Lower leg skin (tissue), 4 donors: ENCODE results near the gene TRNT1. TPM values are rescaled to one million over a fixed set of nuclear protein-coding genes. Genes with fewer than 3 reads are reported as not detected.

Experiments
- DNase-seq, 2 donors: peaks; one replicate each; pipeline ENCODE4 v3.0.0-alpha.2; 2019; ENCODE audit warnings: low spot score in 2 of 2
- H3K4me3 ChIP-seq: fragments of 200-600 bp; sonication (generic); 2 replicates; pipeline ENCODE4 v1.5.1; 2017; ENCODE audit warnings: mild to moderate bottlenecking, low read depth; ENCODE audit not compliant: poor library complexity, severe bottlenecking
- POLR2A ChIP-seq, 2 donors: fragments of 450-650 bp; IDR thresholded peaks; one replicate each; pipeline ENCODE4 v1.6.1; 2016 to 2017; ENCODE audit warnings: antibody characterized with exemption in 2 of 2, mild to moderate bottlenecking in 1 of 2, moderate library complexity in 1 of 2
- WGBS, 2 donors: methylation state at CpG; one replicate each; pipeline ENCODE4 v1.1.5; 2018; 5-methylcytosine and 5-hydroxymethylcytosine counted together
- intact Hi-C: fragments of 100-400 bp; cut with DNase I; formaldehyde crosslinking; loops from one replicate; pipeline ENCODE4 v1.15.0; 2023; ENCODE audit warnings: low total_unique reads
- total RNA-seq, 4 donors: library from RNA; depleted of rRNA; stranded (reverse); fragments of >200 nt; gene quantifications; one replicate each; pipeline ENCODE4 v1.1.0, GENCODE V29; 2016
- TF ChIP-seq, protein P1 (sequence below), 3 donors: fragments of 450-650 bp; IDR thresholded peaks; one replicate each; pipeline ENCODE4 v1.5.1; 2016; ENCODE audit warnings: antibody characterized with exemption in 3 of 3, mild to moderate bottlenecking in 3 of 3, moderate library complexity in 2 of 3

Gene TRNT1
- total RNA-seq, 4 donors from 2014 or later: 5.9 to 14.5 (median 7.8) TPM

DNA sequence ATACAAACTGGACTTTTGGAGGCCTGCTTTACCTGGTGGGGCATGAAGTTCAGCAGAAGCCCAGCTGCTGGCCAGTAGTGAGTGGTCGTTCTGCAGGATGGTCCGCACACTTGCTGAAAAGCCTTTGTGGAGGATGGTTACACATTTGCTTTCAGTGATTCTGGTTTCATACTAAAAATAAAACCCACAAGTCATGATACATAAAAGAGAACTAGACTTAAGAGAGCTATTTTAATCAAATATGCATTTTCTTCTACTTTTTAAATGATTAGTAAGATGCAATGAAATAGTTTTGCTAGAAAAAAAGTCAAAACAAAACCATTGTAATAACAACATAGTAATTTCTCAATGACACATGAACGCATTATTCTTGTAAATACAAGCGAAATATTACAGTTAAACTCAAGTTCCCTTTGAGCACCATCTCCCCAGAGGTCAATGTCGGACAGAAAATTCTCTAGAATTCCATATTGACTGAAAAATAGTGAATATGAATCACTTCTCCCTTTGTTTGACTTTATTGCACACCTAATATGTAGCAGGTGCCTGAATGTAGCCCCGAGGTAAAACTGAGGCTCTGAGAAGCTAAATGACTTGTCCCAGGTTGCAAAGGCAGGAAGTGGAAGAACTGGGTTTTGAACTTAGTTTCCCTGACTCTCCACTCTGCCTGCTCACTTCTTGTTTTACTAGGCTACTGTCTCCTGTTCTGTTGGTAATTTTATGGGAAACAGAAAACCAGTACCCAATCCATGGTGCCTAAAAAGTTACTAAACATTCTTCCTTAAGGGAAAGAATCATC lies 24.9 kb upstream of the TRNT1 start:
- no peak for DNase-seq
- H3K4me3 ChIP-seq: no peak overlapping the region
- intact Hi-C loops: no loop called here
- TF ChIP-seq POLR2A (IDR thresholded peaks at IDR 0.05): no peak
- TF ChIP-seq, protein P1, sequence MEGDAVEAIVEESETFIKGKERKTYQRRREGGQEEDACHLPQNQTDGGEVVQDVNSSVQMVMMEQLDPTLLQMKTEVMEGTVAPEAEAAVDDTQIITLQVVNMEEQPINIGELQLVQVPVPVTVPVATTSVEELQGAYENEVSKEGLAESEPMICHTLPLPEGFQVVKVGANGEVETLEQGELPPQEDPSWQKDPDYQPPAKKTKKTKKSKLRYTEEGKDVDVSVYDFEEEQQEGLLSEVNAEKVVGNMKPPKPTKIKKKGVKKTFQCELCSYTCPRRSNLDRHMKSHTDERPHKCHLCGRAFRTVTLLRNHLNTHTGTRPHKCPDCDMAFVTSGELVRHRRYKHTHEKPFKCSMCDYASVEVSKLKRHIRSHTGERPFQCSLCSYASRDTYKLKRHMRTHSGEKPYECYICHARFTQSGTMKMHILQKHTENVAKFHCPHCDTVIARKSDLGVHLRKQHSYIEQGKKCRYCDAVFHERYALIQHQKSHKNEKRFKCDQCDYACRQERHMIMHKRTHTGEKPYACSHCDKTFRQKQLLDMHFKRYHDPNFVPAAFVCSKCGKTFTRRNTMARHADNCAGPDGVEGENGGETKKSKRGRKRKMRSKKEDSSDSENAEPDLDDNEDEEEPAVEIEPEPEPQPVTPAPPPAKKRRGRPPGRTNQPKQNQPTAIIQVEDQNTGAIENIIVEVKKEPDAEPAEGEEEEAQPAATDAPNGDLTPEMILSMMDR (IDR thresholded peaks at IDR 0.05): no peak
- 78 to 88% methylated on average over 6 of the region's 6 CpGs for WGBS, 2 donors

GRCh38 chr3:3102751-3103150 lies 24.0 kb upstream of the TRNT1 start:
- WGBS, 2 donors: 86 to 87% methylated on average over 6 of the region's 6 CpGs
- TF ChIP-seq, protein P1 (IDR thresholded peaks at IDR 0.05): no peak
- TF ChIP-seq POLR2A (IDR thresholded peaks at IDR 0.05): no peak
- intact Hi-C loops: no loop called here
- no peak for DNase-seq
- H3K4me3 ChIP-seq: no peak overlapping the region

DNA sequence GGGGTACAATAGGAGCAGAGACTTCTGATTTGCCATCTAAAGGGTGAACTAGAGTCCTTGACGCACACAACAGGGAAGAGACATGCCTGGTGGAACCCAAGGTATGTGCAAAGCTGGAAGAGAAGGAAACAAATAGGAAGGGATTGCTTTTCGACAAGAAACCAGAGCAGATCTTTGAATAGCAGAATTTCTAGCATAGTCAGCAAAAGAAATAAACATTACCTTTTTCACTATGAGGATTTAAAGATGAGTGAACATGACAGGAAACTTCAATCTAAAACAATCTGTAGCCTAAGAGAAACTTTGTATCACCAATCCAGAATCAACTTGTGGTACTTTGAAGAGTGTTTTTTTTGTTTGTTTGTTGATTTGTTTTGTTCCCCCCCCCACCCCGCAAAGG lies 21.5 kb upstream of the TRNT1 start:
- H3K4me3 ChIP-seq: no peak overlapping the region
- 89 to 93% methylated on average over 3 of the region's 3 CpGs for WGBS, 2 donors
- DNase-seq: no peak

DNA sequence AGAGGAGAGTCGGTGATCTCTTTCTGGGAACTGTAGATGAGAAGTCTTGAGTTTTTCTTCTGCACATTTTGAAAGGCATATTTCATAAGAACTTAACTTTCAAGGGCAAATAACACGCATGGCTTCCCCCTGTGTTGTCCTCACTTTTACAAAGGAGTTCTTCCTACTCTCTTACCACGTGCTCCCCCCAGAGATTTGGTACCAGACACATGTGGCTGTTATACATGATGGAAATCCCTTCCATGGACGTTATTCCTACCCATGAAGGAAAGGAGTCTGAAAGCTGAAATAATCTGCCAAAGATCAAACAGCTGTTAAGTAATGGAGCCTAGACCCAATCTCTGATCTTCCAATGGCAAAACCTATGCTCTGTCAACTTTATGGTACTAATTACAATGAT lies 20.9 kb upstream of the TRNT1 start:
- DNase-seq: no peak
- TF ChIP-seq, protein P1 (IDR thresholded peaks at IDR 0.05): no peak
- no peak for TF ChIP-seq POLR2A (IDR thresholded peaks at IDR 0.05)
- no peak overlapping the region for H3K4me3 ChIP-seq
- WGBS, 2 donors: 49 to 53% methylated on average over 4 of the region's 4 CpGs
- intact Hi-C loops: no loop called here

More for the DNA sequence above, 21.5 kb upstream of the TRNT1 start:
- intact Hi-C loops: no loop called here
- TF ChIP-seq, protein P1 (IDR thresholded peaks at IDR 0.05): no peak

DNA sequence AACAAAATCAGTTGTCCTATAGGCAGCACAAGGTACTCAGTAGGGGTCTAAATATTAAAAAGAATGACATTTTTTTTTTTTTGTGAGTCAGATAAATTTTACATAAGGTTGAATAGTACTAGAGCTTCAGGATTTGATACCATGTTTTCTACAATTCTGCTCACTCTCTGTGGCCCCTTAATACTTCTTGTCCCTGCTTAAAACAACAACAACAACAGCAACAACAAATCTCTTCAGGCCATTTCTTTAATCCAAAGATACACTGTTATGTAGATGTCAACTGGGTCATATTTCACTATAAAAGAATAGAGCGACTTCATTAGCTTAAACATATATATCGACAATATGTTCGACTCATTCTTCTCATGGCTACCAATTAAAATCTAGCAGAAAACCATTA lies 19.6 kb upstream of the TRNT1 start:
- DNase-seq: no peak
- TF ChIP-seq, protein P1 (IDR thresholded peaks at IDR 0.05): no peak
- no peak for TF ChIP-seq POLR2A (IDR thresholded peaks at IDR 0.05)
- 94 to 97% methylated on average over 3 of the region's 3 CpGs for WGBS, 2 donors
- intact Hi-C loops: no loop called here
- H3K4me3 ChIP-seq: no peak overlapping the region

DNA sequence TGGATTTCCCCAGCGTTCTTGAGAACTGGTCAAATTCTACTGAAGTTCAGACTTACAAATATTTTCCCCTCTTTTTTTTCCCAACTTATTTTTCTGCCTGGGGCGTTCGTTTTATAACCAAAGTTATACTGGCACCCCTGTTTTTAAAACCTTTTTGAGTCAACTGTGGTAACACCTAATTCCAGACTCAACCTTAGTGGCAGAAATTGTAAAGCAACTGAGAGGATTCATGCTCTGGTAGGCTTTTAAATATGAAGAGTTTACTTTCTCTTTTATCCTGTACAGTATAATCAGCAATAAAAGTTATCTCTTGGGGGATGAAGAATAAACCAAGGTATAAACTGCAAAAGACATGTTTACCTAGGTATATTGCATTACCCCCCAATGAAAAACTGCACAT lies 18.9 kb upstream of the TRNT1 start:
- 82% methylated on average over 3 of the region's 3 CpGs for WGBS, 2 donors

More for the DNA sequence above, 18.9 kb upstream of the TRNT1 start:
- no peak overlapping the region for H3K4me3 ChIP-seq
- no peak for DNase-seq
- no peak for TF ChIP-seq POLR2A (IDR thresholded peaks at IDR 0.05)
- TF ChIP-seq, protein P1 (IDR thresholded peaks at IDR 0.05): no peak
- intact Hi-C loops: no loop called here
